Astrocyte (in vitro differentiated cells and primary cell): ENCODE results near the gene ALPL.

Experiments used
- CTCF ChIP-seq: IDR thresholded peaks from 2 replicates; pipeline ENCODE4 v1.5.1; 2011; ENCODE audit warnings: low read depth, mild to moderate bottlenecking, inconsistent platforms, low read length, moderate library complexity; ENCODE audit not compliant: insufficient read depth
- EZH2 ChIP-seq: IDR thresholded peaks from 2 replicates; pipeline ENCODE4 v1.6.1; 2012; ENCODE audit warnings: mild to moderate bottlenecking, low read length, inconsistent platforms; ENCODE audit not compliant: insufficient read depth

- no peak for TF ChIP-seq CTCF
- TF ChIP-seq EZH2 = no peak
Measured at GRCh38 chr1:21570528-21570875, 61.3 kb downstream of the ALPL start.
